Measurements from ENCODE around the gene PES1.
A peak's percentile ranks its signal among the peaks of the same experiment; 100 is the strongest.
"Not testable (repeated sequence)": the region's sequence is repeated elsewhere in the genome, so short reads cannot be mapped to it uniquely, and the experiment has no call there.

Gene PES1

DNA sequence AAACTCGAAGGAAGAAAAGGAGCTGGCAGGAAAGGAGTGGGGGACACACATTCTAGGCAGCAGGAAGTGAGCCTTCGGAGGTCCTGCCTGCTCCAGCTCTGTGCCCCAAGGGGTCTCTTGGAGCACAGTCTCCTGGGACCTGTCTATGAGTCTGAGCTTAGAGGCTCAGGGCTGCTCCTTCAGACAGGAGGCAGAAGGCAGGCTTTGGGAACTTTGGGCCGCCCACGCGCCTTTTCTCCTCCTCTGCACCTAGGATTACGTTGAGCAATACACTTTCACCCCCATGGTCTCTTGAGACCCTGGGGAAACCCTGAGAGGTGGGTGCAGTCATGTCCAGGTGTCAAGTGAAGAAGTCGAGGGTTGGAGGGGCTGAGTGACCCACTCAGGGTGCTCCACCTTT, 16.2 kb upstream of the PES1 start:
- no peak for DNase-seq

DNA sequence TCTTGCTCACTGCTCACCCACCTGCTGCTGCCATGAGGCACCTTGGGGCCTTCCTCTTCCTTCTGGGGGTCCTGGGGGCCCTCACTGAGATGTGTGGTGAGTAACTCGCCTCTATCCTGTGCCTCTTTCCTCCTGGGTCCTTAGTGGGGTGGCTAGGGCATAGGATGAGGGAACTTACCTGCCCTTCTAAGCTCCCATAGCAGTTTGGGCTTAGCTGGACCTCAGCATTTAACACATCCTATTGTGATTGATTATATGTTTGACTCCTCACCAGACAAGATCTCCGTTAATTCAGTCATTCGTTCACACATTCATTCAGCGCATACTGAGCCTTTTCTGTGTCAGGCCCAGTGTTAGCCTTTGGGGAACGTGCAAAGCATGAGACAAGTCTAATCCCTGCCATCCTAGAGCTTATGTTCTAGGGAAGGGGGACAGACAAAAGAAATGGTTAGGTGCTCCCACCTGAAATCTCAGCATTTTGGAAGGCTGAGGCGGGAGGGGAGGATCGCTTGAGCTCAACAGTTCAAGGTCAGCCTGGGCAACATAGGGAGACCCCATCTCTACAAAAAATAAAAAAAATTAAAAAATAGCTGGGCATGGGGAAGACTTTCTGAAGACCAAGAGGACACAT, 15.7 kb upstream of the PES1 start:
- DNase-seq: no peak

DNA sequence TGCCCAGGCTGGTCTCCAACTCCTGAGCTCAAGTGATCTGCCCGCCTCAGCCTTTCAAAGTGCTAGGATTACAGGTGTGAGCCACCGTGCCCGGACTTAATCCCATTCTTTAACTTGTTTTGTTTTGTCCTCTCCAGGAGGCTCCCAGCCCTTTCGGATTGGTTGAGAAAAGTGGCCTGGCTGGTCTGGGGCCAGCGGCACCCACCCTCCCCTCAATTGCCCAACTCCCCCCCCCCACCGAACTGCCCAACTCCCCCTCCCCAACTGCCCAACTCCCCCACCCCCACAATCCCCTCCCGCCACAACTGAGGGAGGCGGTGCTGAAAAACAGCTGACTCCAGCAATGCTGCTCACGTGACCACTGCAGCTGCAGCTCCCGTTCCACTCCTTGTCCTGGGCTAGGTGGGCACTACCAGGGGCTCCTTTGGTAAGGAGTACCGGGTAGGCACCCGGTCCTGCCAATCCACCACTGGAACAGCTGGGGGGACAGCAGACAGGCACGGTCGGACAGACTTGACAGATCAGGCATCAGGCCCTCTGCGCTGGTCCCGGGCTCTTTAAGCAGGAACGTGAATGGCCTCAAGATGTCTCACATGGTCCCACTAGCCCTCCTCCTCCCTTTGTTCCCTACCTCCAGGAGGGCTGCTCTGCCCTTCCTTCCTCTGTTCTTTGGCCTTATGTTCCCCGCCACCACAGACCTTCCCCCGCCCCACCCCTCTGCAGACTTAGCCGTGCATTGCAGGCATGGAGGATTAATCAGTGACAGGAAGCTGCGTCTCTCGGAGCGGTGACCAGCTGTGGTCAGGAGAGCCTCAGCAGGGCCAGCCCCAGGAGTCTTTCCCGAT, 15.0 kb upstream of the PES1 start, which contains the start of gene TCN2:
Gene TCN2, plus strand, starts transcription at position 720 of the 845 bp plus-strand sequence. CDS start 158 bp downstream, outside the sequence.
- peak; percentile 82 for DNase-seq

DNA sequence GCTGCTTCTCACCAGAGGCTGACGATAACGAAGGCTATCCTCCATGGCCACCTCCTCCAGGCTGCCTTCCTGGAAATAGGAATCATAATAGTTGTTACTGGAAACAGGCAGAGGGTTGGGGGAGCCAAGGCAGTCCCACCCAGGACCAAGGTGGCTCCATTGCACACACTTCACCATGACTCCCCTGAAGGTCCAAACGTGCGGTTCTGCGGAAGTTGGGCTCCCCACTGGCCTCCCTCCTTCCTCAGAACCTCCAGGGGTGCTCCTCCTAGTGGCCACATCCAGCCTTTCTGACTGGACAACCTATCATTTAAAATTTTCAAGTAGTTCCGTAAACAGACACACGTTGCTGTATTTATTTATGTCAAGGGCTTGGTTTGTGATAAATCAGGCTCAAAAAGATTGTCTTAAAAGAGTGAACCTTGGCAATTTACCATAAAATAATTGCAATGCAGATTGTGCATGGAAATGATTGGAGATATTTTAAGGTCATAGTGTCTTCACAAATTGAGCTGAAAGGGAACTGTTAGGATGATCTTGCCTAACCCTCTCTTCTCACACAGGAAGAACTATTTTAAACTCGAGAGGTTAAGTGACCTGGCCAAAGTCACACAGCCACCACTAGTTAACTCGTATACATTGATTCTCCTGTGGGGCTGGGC, 13.9 kb upstream of the PES1 start:
- DNase-seq: peak; percentile 31

DNA sequence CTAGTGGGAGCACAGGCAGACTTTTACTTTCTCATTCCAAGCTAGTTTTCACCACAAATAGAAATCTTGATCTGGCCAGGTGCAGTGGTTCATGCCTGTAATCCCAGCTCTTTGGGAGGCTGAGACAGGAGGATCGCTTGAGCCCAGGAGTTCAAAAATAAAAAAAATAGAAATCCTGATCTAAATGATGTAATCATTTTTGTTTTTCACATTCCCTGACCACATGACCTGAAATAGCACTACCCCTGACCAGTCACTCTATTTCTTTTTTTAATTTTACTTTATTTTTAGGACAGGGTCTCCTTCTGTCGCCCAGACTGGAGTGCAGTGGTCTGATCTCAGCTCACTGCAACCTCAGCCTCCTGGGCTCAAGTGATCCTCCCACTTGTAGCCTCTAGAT, 13.0 kb upstream of the PES1 start:
- DNase-seq: no peak

DNA sequence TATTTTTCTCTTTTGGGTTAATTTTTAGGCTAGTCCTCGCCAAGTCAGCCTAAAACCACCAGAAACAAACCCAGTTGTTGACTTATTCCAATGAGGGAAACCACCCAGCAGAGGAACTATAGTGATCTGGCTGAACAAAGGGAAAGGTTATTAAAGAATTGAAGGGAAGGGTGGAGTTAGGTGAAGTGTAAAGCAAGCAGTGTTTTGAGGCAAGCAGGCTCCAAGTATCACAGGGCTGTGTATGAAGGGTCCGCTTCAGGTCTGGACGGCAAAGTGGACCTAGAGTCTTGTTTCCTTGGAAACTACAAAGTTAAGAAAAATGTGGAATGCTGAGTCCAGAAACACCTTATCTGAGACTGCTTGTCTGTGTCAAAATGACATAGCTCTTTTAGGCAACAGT, 12.1 kb upstream of the PES1 start:
- no peak for DNase-seq

DNA sequence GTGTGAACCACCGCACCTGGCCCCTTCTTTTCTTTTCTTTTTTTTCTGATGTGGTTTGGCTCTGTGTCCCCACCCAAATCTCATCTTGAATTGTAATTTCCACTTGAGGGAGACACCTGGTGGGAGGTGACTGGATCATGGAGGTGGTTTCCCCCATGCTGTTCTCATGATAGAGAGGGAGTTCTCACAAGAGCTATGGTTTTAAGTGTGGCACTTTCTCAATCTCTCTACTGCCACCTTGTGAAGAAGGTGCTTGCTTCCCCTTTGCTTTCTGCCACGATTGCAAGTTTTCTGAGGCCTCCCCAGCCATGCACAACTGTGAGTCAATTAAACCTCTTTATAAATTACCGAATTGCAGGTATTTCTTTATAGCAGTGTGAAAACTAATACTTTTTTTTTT, 10.3 kb upstream of the PES1 start:
- no peak for DNase-seq

DNA sequence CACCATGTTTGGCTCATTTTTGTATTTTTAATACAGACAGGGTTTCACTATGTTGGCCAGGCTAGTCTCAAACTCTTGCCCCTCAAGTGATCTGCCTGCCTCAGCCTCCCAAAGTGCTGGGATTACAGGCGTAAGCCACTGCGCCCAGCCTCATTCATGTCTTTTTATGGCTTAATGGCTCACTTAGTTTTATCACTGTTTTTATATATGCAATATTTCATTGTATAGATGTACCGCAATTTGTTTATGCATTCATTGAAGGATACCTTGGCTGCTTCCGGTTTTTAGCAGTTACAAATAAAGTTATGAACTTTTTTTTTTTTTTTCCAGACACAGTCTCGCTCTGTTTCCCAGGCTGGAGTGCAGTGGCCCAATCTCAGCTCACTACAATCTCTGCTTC, 9.8 kb upstream of the PES1 start:
- DNase-seq: no peak

DNA sequence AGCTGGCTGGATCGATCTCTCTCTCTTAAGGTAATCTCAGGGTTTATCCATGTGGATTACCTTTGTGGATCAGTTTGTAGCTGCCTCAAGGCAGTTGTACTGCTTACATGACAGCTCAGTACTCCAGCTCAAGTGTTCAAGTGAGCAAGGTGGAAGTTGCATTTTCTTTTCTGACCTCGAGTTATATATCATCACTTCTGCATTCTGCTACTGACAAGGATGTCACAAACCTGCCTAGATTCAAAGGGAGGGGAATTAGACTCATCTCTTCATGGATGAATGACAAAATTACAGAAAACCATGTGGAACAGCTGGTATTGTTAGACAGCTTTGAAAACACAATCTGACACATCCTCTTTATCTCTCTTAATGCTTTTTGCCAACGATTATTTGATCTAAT, 9.2 kb upstream of the PES1 start:
- no peak for DNase-seq

DNA sequence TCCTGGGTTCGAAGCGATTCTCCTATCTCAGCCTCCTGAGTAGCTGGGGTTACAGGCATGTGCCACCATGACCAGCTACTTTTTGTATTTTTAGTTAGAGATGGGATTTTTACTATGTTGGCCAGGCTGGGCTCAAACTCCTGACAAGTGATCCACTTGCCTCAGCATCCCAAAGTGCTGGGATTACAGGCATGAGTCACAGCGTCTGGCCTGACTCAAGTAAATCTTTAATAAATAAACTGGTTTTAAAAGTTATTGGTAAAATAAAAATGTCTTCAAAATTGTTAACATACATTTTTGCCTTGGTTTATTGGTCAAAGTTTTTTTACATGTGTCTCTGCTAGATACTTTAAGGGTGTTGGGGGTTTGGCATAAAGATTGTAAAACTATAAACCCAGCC, 7.3 kb upstream of the PES1 start:
- no peak for DNase-seq

DNA sequence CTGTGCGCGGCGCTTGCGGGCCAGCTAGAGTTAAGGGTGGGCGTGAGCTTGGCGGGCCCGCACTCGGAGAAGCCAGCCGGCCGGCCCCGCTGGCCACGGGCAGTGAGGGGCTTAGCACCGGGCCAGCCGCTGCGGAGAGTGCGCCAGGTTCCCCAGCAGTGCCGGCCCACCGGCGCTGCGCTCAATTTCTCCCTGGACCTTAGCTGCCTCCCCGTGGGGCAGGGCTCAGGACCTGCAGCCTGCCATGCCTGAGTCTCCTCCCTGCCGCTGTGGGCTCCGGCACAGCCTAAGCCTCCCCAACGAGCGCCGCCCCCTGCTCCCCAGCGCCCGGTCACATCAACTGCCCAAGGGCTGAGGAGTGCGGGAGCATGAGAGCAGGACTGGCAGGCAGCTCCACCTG, 5.2 kb upstream of the PES1 start:
- no peak for DNase-seq

DNA sequence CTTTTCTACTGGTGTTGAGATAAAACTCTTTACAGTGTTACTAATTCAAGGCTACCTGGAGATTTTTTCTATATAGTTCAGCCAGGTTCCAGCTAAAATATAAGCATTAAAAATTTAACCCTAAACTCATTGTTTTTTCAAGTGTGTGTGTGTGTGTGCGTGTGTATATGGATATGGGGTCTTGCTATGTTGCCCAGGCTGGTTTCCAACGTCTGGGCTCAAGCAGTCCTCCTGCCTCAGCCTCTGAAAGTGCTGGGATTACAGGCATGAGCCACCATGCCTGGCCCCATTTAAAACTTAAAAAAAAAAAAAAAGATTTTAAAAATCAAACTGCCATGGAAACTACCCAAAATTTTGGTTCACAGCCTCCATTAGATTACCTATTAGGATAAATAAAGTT, 4.5 kb upstream of the PES1 start:
- DNase-seq: no peak

DNA sequence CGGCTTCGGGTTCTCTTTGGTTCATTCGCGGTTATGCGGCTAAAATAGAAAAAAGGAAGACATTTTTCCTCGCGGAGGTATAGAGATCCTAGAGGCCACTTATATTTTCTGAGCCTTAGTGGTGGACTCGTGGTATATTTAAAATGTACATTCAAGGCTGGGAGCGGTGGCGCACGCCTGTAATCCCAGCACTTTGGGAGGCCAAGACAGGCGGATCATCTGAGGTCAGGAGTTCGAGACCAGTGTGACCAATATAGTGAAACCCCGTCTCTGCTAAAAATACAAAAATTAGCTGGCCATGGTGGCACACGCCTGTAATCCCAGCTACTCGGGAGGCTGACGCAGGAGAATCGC, 627 bp upstream of the PES1 start:
- not testable (repeated sequence) for DNase-seq

DNA sequence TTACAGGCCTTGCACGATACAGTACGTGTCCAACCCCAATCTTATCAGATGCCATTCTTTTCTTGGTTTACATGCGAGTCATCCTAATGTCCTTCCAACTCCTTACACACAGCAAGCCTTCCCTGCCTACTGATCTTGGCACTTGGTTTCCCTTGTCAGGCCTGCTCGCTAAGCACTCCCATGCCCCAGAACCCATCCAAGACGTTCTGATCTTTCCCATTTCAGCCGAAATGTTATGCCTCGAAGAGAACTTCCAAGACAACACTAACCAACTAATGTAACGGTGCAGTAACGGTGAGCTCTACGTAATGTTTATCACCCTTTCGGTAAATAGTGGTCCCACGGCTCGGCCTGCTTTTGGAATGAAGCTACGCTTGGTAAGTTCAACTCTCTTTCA, 521 bp downstream of the PES1 start:
- no peak for DNase-seq

DNA sequence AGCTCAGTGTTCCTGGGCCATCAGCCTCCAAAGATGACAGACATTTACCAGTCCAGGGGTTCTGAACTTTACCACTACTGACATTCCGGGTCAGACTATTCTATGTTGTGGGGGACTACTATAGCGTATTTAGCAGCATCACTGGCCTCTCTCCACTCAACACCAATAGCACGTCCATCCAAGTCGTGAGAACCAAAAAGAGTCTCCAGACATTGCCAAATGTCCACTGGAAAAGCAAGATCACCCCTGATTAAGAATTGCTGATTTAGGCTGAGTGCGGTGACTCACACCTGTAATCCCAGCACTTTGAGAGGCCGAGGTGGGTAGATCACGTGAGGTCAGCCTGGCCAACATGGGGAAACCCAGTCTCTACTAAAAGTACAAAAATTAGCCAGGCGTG, 5.3 kb downstream of the PES1 start:
- DNase-seq: no peak

DNA sequence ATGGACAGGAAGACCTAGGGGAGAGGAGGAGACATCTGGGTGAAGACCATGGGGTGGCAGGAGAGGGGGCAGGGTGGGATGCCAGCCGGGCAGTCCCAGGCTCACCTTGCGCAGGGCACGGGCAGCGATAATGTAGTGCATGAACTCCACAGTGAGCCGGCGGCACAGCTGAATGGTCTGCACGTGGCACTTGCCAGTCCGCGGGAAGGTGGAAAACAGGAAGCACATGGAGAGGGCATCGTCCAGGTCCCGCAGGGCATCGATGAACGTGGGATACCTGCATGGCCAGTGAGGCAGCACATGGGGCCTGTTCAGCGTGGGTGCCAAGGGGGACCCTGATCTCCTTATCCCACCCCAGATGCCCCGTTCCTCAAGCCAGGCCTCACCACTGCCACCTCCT, 7.3 kb downstream of the PES1 start:
- DNase-seq: no peak

DNA sequence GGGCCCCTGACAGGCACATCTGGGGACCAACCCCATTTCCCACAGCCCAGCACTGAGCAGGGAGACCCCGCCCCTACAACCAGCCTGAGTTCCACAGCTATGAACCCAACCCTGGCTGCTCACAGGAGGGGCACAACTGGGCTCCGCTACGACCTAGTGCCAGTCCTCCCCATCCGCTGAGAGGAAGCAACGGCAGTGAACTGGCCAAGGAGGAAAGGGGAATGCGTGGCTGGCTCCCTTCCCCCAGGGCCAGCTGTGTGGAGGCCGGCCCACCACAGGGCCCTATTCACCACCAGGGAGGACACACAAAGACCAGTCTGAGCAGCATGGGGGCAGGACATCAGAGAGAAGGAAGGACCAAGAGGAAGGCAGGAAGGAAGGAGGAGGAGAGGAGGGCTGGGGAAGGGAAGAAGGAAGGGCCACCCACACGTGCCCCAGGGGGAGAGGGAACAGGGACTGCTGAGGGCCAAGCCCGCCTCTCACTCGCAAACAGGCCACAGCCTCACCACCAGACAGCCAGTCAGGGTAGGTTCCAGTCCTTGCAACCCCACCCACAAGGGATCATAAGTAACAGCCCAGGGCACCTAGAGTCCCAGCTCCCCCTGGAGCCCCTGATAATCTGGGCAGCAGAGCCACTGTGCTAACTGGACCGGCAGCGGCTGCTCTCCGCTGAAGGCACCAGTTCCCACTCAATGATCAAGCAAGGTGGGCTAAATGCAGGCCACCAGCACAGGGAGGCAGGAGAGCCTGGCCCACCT, 8.7 kb downstream of the PES1 start:
- DNase-seq: no peak

DNA sequence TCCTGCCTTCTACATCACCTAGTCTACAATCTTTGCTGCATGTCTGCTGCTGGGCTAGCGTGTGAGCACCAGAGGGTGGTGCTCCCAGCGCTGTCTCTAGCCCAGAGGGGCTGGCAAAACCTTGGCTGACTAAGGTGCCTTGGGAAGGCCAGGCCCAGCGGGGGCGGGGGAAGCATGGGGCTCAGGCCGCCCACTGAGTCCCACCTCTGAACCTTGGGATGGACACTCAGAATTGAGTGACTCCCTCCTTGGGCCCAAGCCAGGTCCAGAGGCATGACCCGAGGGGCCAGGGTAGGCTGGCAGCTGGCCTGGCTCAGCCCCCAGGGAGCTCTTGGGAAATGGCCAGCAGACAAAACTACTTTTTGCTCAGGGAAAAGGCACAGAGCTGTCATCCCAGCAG, 9.7 kb downstream of the PES1 start:
- no peak for DNase-seq

DNA sequence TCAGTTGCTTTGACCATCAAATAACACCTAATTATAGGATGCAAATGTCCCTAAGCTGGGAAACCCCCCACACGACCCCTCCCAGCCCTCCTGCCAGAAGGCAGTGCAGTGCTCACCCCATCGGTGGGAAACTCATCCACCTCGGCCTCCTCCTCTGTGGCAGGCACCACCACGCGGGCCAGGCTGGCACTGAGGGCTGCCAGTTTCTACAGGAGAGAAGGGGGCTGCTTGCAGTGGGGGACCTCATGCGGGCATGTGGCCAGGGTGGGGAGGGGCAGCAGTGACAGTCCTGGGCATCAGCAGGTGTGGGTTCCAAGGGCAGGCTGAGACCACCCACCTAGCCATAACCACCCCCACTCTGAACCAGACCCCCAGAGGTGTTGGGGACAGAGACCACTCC, 10.8 kb downstream of the PES1 start:
- DNase-seq: no peak

DNA sequence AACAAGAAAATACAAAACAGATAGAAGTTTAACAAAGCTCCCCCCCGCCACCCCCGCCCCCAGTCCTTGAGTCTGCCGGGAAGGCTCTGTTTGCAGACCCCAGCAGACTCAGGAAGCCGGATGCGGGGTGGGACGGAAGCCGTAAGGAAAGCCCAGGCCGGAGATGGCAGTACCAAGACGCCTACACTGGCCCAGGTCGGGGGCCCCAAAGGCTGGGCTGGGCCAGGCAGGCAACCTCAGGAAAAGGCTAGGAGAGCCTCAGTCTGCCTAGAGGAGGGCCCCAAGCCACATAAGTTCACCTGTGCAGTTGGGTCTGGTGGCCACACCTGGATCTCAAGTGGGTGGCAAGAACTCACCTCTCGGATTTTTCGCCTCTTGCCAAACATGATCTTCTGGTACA, 13.2 kb downstream of the PES1 start:
- DNase-seq: no peak

DNA sequence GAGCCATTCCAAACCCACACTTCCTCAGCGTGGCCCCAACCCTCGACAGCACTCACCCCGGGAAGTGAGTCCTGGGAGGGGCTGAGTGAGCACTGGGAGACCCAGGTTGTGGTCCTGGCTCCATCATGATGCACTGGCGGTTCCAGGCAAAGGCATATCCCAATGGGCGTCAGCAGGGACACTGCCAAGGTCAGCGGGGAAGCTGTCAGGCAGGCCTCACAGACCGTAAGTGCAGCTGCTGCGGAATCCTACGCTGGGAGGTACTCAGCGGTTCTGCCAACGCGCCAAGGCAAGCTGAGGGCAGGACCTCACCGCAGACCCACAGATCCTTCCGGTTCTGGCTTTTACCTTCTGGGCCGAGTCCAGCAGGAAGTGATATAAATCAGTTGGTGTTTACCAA, 15.9 kb downstream of the PES1 start:
- no peak for DNase-seq

DNA sequence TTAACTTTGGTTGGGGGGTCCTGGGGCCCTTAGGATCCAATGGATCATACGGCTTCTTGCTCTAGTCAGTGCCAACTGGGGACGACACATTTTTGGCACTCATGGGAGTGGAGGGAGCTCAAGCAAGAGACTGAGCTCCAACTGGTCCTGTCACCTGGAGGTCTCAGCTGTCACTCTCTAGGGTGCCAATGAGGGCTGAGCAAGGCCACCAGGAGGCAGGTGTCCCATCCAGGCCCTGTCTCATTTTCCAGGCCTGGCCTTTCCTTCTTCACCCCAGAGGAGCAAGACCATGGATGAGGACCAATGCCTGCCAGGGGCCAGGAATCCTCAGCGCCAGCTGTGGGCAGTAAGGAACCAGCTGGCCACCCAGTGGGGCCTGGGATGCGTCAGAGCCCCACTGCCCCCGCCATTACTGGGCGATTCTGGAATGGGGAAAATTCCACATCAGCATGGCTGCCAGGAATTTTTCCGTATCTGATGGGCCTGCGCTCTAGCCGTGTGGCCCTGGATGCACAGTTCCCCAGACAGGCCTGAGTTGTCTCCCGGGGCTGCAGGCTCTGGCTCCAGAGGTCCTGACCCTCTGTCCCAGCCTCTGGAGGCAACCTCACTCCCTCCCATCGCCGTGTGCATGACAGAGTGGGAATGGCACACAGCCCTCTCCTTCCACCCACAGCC, 16.6 kb downstream of the PES1 start:
- no peak for DNase-seq
